Naive thymus-derived CD4-positive, alpha-beta T cell (primary cell): Measurements from ENCODE around the gene CD300H. TPM values are rescaled to one million over a fixed set of nuclear protein-coding genes. Genes with fewer than 3 reads are reported as not detected.

Experiments used
- ATAC-seq: fragments of 150-1000 bp; cut with Tn5 transposase; 2 replicates; pipeline ENCODE4 v1.10.0; 2021; ENCODE audit warnings: mild to moderate bottlenecking, moderate library complexity
- CTCF ChIA-PET: fragments of 350-600 bp; sonication (Branson Sonifier 250); formaldehyde crosslinking; loops from one replicate; lab custom pipeline; 2021; ENCODE audit warnings: antibody characterized with exemption; lab: Charles Lee
- POLR2A ChIA-PET: fragments of 350-600 bp; sonication (Branson Sonifier 250); formaldehyde crosslinking; loops from one replicate; lab custom pipeline; 2021; ENCODE audit warnings: antibody characterized with exemption, inconsistent platforms; lab: Charles Lee
- DNase-seq, 9 donors: peaks; one replicate each; pipeline versions ENCODE4 v3.0.0 to v3.0.0-alpha.2; 2020 to 2022; ENCODE audit warnings: mixed read lengths in 1 of 9
- H3K27ac ChIP-seq: one replicate; pipeline ENCODE4 v1.7.0; 2013; ENCODE audit warnings: mild to moderate bottlenecking, low read depth, low read length, moderate library complexity
- H3K27me3 ChIP-seq, 2 donors: one replicate each; pipeline ENCODE4 v1.7.0; 2013; ENCODE audit warnings: low read length in 2 of 2, mild to moderate bottlenecking in 2 of 2, moderate library complexity in 2 of 2; ENCODE audit not compliant: control insufficient read depth in 2 of 2, insufficient read depth in 2 of 2
- H3K36me3 ChIP-seq, 3 experiments: 1 replicate in 2 of 3; 2 replicates in 1 of 3; pipeline ENCODE4 v1.7.0; 2013; ENCODE audit warnings: low read length in 3 of 3, mild to moderate bottlenecking in 3 of 3, moderate library complexity in 1 of 3; ENCODE audit not compliant: insufficient read depth in 3 of 3, control insufficient read depth in 2 of 3
- H3K4me1 ChIP-seq, 2 donors: one replicate each; pipeline ENCODE4 v1.7.0; 2013; ENCODE audit warnings: low read length in 2 of 2, mild to moderate bottlenecking in 2 of 2, moderate library complexity in 1 of 2; ENCODE audit not compliant: control insufficient read depth in 2 of 2, insufficient read depth in 2 of 2
- H3K4me3 ChIP-seq: 2 replicates; pipeline ENCODE4 v1.7.0; 2013; ENCODE audit warnings: mild to moderate bottlenecking, low read length
- H3K9me3 ChIP-seq, 3 experiments: 1 replicate in 2 of 3; 2 replicates in 1 of 3; pipeline ENCODE4 v1.7.0; 2013; ENCODE audit warnings: low read length in 3 of 3; ENCODE audit not compliant: control insufficient read depth in 2 of 3
- H3K27ac Mint-ChIP-seq, 9 donors: one replicate each; pipeline ENCODE4 v1.8.0; 2020 to 2022; ENCODE audit warnings: mixed read lengths in 9 of 9, mild to moderate bottlenecking in 8 of 9, moderate library complexity in 5 of 9, inconsistent platforms in 2 of 9
- H3K27me3 Mint-ChIP-seq, 5 donors: one replicate each; pipeline ENCODE4 v1.8.0; 2021 to 2022; ENCODE audit warnings: mixed read lengths in 5 of 5, mild to moderate bottlenecking in 1 of 5
- H3K36me3 Mint-ChIP-seq, 5 donors: one replicate each; pipeline ENCODE4 v1.8.0; 2020 to 2022; ENCODE audit warnings: mixed read lengths in 5 of 5, mild to moderate bottlenecking in 3 of 5, inconsistent platforms in 1 of 5
- H3K4me1 Mint-ChIP-seq, 7 donors: one replicate each; pipeline ENCODE4 v1.8.0; 2020 to 2022; ENCODE audit warnings: mixed read lengths in 7 of 7, mild to moderate bottlenecking in 3 of 7, inconsistent platforms in 1 of 7
- H3K4me3 Mint-ChIP-seq, 10 donors: one replicate each; pipeline ENCODE4 v1.8.0; 2020 to 2022; ENCODE audit warnings: mild to moderate bottlenecking in 10 of 10, mixed read lengths in 10 of 10, moderate library complexity in 6 of 10, inconsistent platforms in 2 of 10
- H3K9me3 Mint-ChIP-seq, 11 donors: one replicate each; pipeline ENCODE4 v1.8.0; 2020 to 2022; ENCODE audit warnings: mixed read lengths in 11 of 11, mild to moderate bottlenecking in 4 of 11, inconsistent platforms in 1 of 11, moderate library complexity in 1 of 11
- intact Hi-C, 2 donors: fragments of 100-400 bp; cut with micrococcal nuclease; formaldehyde crosslinking; loops; one replicate each; pipeline ENCODE4 v1.15.1; 2023
- polyA plus RNA-seq, 2 donors: library from polyadenylated mRNA; unstranded; fragments of 300-500 nt; fragmentation: Illumina TruSeq; gene quantifications; one replicate each; pipeline ENCODE4 v1.2.3, GENCODE V29; 2021
- total RNA-seq, 6 experiments: library from RNA in 5 of 6; stranded (reverse) in 5 of 6; gene quantifications; 1 replicate in 5 of 6; 2 replicates in 1 of 6; pipeline ENCODE4 v1.2.3 and lab custom pipeline; 2021 to 2026

Gene CD300H
- total and polyA plus RNA-seq, 7 experiments from 2014 or later = 0.72 to 18.3 TPM; not detected in 5

DNA sequence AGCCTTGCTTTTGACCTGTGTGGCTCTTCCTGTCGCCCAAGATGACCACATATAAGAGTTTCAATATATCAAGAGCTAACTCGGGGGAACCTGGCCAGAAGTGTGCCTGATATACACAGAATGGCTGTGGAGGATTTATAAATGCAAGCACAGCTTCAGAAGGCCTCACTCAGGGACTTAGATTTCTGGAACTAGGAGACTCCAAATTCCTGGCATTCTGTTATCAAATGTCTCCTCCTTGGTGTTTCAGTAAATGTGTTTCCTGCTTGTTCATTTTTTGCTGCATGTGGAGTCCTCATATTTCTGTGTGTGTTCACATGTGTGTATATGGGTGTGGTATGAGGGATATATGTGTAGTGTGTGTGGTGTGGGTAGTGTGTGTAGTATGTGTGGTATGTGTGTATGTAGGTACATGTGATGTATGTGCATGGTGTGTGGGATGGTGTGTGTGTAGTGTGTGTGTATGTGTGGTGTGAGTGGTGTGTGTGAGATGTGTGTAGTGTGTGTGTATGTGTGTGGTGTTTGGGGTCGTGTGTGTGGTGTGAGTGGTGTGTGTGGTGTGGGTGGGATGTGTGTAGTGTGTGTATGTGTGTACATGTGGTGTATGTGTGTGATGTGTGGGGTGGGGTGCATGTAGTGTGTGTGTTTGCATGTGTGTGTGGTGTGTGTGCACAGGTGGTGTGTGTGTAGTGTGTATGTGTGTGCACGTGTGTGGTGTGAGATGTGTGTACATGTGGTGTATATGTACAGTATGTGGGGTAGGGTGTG is 981 bp upstream of the CD300H start:
- H3K9me3 Mint-ChIP-seq = peaks cover 0 to 1% (median 0%) of the 10 kb centered on the region in 11 donors
- Histone ChIP-seq H3K4me3 (no peak overlapping the region), H3K27ac (no peak overlapping the region), H3K36me3 (no peaks in the 10 kb centered on the region), H3K27me3 (no peaks in the 10 kb centered on the region), H3K4me1 (no peaks in the 10 kb centered on the region), H3K9me3 (no peaks in the 10 kb centered on the region)
- H3K27ac Mint-ChIP-seq = no peak overlapping the region
- no peak for ATAC-seq
- H3K4me1 Mint-ChIP-seq = peaks cover 0 to 13% (median 8%) of the 10 kb centered on the region in 7 donors
- H3K27me3 Mint-ChIP-seq = peaks cover 19 to 36% (median 27%) of the 10 kb centered on the region in 5 donors
- DNase-seq = no peak
- H3K4me3 Mint-ChIP-seq = no peak overlapping the region
- POLR2A ChIA-PET = no interaction called here
- intact Hi-C loops = no loop called here
- no peaks in the 10 kb centered on the region for H3K36me3 Mint-ChIP-seq
- CTCF ChIA-PET = no interaction called here

DNA sequence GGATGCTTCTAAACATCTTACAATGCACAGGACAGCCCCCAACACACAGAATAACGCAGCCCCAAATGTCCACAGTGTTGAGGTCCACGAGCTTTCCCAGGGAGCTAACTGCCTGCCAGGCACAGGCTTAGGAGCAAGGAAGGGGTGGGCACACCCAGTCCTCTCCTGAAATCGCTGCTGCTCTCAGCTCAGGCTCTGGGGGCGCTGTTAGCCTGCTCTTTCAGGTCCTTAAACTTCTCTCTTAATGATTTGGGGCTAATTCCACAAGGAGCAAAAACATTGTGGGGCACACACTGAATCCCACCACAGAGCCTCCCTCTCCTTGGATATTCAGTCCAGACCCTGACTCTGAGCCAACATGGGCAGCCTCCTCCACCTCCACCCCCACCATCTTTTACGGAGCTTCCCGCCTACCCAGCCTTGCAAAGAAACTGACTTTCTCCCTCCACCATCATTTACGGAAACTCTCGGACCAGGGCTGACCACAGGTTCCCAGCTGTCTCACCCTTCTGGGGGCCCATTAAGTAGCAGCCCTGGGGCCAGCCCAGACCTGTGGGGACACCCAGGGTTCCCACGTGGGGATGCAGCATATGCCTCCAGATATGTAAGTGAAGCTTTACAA is 1.1 kb downstream of the CD300H start:
- ChIA-PET POLR2A (no interaction called here), CTCF (interaction anchor here (0.6 to 1.3 kb wide), 2 partner anchors 71 to 171 kb away, joined by 3 to 5 read pairs; no protein-coding TSS in a partner anchor)
- H3K27me3 ChIP-seq = no peaks in the 10 kb centered on the region
- Mint-ChIP-seq H3K4me1 (peaks cover 0 to 14% (median 8%) of the 10 kb centered on the region in 7 donors), H3K36me3 (no peaks in the 10 kb centered on the region), H3K4me3 (no peak overlapping the region), H3K27me3 (peaks cover 19 to 36% (median 28%) of the 10 kb centered on the region in 5 donors), H3K9me3 (peaks cover 0 to 1% (median 0%) of the 10 kb centered on the region in 11 donors), H3K27ac (no peak overlapping the region)
- H3K9me3 ChIP-seq = no peaks in the 10 kb centered on the region
- DNase-seq (peak in 4 of 9 donors; percentile 12 to 29 (median 21)), ATAC-seq (no peak)
- no peaks in the 10 kb centered on the region for H3K4me1 ChIP-seq
- no peaks in the 10 kb centered on the region for H3K36me3 ChIP-seq
- H3K4me3 ChIP-seq = no peak overlapping the region
- H3K27ac ChIP-seq = no peak overlapping the region
- intact Hi-C loops = loop anchor here in 1 of 2 donors (2.0 kb wide), 1 partner anchor 81 kb away; no protein-coding TSS in a partner anchor

DNA sequence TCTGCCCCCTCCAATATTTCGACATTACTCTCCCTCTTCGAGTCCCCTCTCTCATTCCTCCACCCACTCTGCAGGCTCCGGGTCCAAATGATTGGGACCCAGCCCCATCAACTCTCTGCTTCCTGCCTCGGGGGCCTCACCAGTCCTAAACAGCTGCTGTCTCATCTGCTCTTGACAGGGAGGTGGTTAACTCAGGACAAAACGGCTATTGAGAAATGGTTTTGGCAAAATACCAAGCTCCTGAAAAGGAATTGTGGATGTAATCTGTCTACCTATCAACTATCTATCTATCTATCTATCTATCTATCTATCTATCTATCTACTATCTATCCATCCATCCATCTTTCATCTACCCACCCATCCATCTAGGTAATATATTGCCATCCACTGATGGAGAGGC is 2.2 kb downstream of the CD300H start:
- Histone ChIP-seq H3K4me3 (no peak overlapping the region), H3K9me3 (no peaks in the 10 kb centered on the region), H3K27me3 (no peaks in the 10 kb centered on the region), H3K36me3 (no peaks in the 10 kb centered on the region), H3K4me1 (no peaks in the 10 kb centered on the region), H3K27ac (no peak overlapping the region)
- H3K9me3 Mint-ChIP-seq = peaks cover 0 to 1% (median 0%) of the 10 kb centered on the region in 11 donors
- ChIA-PET CTCF (interaction anchor here (0.6 to 1.0 kb wide), 2 partner anchors 120 to 215 kb away, joined by 3 read pairs; no protein-coding TSS in a partner anchor), POLR2A (no interaction called here)
- no peaks in the 10 kb centered on the region for H3K36me3 Mint-ChIP-seq
- peak overlapping the region in 1 of 9 donors; percentile 53 for H3K27ac Mint-ChIP-seq
- intact Hi-C loops = no loop called here
- peaks cover 19 to 32% (median 26%) of the 10 kb centered on the region in 5 donors for H3K27me3 Mint-ChIP-seq
- no peak for ATAC-seq
- DNase-seq = no peak
- H3K4me1 Mint-ChIP-seq = peaks cover 0 to 14% (median 8%) of the 10 kb centered on the region in 7 donors
- no peak overlapping the region for H3K4me3 Mint-ChIP-seq

DNA sequence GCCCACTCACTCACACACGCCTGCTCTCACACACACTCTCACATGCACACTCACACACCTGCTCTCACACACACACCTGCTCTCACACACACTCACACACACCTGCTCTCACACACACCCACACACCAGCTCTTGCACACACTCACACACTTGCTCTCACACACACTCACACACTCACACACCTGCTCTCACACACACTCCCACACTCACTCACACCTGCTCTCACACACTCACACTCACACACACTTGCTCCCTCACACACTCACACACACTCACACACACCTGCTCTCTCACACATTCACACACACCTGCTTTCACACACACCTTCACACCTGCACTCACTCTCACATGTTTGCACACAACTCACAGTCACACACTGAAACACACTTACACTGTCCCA is 4.0 kb downstream of the CD300H start:
- peaks cover 9 to 21% (median 11%) of the 10 kb centered on the region in 7 donors for H3K4me1 Mint-ChIP-seq
- Histone ChIP-seq H3K4me1 (no peaks in the 10 kb centered on the region), H3K9me3 (no peaks in the 10 kb centered on the region), H3K36me3 (no peaks in the 10 kb centered on the region), H3K27me3 (no peaks in the 10 kb centered on the region), H3K4me3 (no peak overlapping the region), H3K27ac (no peak overlapping the region)
- no peak overlapping the region for H3K4me3 Mint-ChIP-seq
- ATAC-seq (no peak), DNase-seq (no peak)
- ChIA-PET POLR2A (no interaction called here), CTCF (no interaction called here)
- H3K36me3 Mint-ChIP-seq = peaks cover 0 to 8% (median 0%) of the 10 kb centered on the region in 5 donors
- H3K27me3 Mint-ChIP-seq = peaks cover 11 to 23% (median 18%) of the 10 kb centered on the region in 5 donors
- H3K27ac Mint-ChIP-seq = no peak overlapping the region
- intact Hi-C loops = no loop called here
- H3K9me3 Mint-ChIP-seq = peaks cover 0 to 7% (median 0%) of the 10 kb centered on the region in 11 donors

DNA sequence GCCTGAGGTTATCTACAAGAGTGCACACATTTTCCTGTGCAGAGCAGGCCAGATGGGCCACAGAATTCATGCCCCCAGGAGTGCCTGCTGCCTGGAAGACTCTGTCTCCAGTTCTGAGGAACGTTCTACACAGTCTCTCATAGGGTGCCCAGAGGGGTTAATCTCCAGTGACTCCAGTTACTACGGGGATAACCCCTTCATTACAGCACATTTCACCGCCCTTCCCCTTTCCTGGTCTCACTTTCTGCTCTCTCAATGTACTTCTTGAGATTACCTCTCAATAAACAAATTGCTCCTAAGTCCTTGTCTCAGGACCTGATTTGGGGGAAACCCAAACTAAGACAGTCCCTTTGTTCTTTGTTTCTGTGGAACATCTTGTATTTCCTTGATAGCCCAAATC is 5.7 kb downstream of the CD300H start:
- H3K27ac Mint-ChIP-seq = no peak overlapping the region
- no peak overlapping the region for H3K4me3 Mint-ChIP-seq
- Histone ChIP-seq H3K4me1 (no peaks in the 10 kb centered on the region), H3K27ac (no peak overlapping the region), H3K27me3 (no peaks in the 10 kb centered on the region), H3K36me3 (no peaks in the 10 kb centered on the region), H3K4me3 (no peak overlapping the region), H3K9me3 (no peaks in the 10 kb centered on the region)
- H3K9me3 Mint-ChIP-seq = peaks cover 0 to 10% (median 1%) of the 10 kb centered on the region in 11 donors
- peaks cover 0 to 19% (median 9%) of the 10 kb centered on the region in 5 donors for H3K27me3 Mint-ChIP-seq
- intact Hi-C loops = no loop called here
- DNase-seq (no peak), ATAC-seq (no peak)
- H3K4me1 Mint-ChIP-seq = peaks cover 9 to 21% (median 13%) of the 10 kb centered on the region in 7 donors
- ChIA-PET POLR2A (no interaction called here), CTCF (no interaction called here)
- H3K36me3 Mint-ChIP-seq = peaks cover 0 to 8% (median 0%) of the 10 kb centered on the region in 5 donors

DNA sequence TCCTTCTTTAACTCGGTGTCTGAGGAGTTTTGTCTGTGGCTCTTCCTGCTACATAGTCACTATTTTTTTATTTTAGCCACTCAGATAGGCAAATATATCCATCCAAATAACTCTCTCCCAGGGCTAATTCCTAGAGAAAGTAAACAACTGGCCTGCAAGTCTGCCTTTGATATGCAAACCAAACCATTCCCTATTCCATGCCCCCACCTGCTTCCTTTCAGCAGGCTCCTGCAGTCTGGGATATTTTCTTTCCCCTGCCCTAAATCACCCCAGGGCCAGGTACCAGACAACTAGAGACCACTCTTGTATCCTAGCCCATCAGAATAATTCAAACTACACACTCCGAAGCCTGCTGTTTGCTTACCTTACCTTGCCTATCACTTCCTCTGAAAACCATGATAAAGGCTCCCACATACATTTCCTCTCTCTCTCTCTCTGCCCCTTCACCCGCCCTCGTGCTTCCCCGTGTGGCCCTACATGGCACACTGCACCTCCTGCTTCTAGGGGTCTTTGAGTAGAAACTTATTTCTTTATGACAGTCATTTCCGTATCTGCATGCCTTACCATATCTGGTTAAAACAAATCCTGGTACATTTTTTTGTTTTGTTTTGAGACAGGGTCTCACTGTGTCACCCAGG is 8.3 kb downstream of the CD300H start:
- Mint-ChIP-seq H3K4me1 (peaks cover 9 to 21% (median 11%) of the 10 kb centered on the region in 7 donors), H3K36me3 (peaks cover 0 to 8% (median 0%) of the 10 kb centered on the region in 5 donors), H3K27me3 (peaks cover 0 to 22% (median 0%) of the 10 kb centered on the region in 5 donors), H3K9me3 (peaks cover 0 to 15% (median 4%) of the 10 kb centered on the region in 11 donors), H3K27ac (no peak overlapping the region), H3K4me3 (peak overlapping the region in 4 of 10 donors; percentile 24 to 61 (median 40))
- no peak overlapping the region for H3K27ac ChIP-seq
- CTCF ChIA-PET = interaction anchor here (0.7 kb wide), 2 partner anchors 32 to 314 kb away, joined by 3 read pairs; no protein-coding TSS in a partner anchor
- H3K36me3 ChIP-seq = no peaks in the 10 kb centered on the region
- POLR2A ChIA-PET = no interaction called here
- H3K27me3 ChIP-seq = no peaks in the 10 kb centered on the region
- no peak overlapping the region for H3K4me3 ChIP-seq
- DNase-seq (no peak), ATAC-seq (no peak)
- no peaks in the 10 kb centered on the region for H3K9me3 ChIP-seq
- H3K4me1 ChIP-seq = no peaks in the 10 kb centered on the region
- intact Hi-C loops = loop anchor here in 1 of 2 donors (2.0 kb wide), 1 partner anchor 178 kb away; the partner anchor contains the start of gene RAB37
